ENCODE data around the gene OOSP4B.
"Not testable (repeated sequence)": the region's sequence is repeated elsewhere in the genome, so short reads cannot be mapped to it uniquely, and the experiment has no call there.

DNA sequence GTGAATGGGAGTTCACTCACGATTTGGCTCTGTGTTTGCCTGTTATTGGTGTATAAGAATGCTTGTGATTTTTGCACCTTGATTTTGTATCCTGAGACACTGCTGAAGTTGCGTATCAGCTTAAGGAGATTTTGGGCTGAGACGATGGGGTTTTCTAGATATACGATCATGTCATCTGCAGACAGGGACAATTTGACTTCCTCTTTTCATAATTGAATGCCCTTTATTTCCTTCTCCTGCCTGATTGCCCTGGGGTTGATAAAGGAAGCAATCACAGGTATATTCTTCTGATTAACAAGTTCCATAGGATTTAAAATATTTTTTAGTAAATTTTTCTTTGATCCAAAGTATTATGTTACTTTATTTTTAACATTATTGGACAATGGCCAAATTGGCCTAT is 34.9 kb upstream of the OOSP4B start:
- not testable (repeated sequence) for TF ChIP-seq POLR2A, POLR2AphosphoS5 (IDR thresholded peaks at IDR 0.05)
- TF ChIP-seq, protein P1, sequence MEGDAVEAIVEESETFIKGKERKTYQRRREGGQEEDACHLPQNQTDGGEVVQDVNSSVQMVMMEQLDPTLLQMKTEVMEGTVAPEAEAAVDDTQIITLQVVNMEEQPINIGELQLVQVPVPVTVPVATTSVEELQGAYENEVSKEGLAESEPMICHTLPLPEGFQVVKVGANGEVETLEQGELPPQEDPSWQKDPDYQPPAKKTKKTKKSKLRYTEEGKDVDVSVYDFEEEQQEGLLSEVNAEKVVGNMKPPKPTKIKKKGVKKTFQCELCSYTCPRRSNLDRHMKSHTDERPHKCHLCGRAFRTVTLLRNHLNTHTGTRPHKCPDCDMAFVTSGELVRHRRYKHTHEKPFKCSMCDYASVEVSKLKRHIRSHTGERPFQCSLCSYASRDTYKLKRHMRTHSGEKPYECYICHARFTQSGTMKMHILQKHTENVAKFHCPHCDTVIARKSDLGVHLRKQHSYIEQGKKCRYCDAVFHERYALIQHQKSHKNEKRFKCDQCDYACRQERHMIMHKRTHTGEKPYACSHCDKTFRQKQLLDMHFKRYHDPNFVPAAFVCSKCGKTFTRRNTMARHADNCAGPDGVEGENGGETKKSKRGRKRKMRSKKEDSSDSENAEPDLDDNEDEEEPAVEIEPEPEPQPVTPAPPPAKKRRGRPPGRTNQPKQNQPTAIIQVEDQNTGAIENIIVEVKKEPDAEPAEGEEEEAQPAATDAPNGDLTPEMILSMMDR (IDR thresholded peaks at IDR 0.05), result not testable (repeated sequence)
